ENCODE data around the gene THSD7A.

Gene THSD7A

GRCh38 chr7:11343818-11344413 lies 488.1 kb downstream of the THSD7A start:
- in situ Hi-C loops (cut with MboI; ENCODE audit: low sequenced_read_pairs, unreplicated experiment): no loop called here
- no peak for DNase-seq (ENCODE audit: low spot score)
- TF ChIP-seq CTCF (IDR thresholded peaks at IDR 0.05; ENCODE audit: borderline replicate concordance, control extremely low read depth, extremely low read depth, insufficient read depth, missing control alignments): peak; percentile 60

GRCh38 chr7:11343136-11343535 lies 488.9 kb downstream of the THSD7A start:
- no peak for TF ChIP-seq CTCF (IDR thresholded peaks at IDR 0.05; ENCODE audit: borderline replicate concordance, control extremely low read depth, extremely low read depth, insufficient read depth, missing control alignments)
- in situ Hi-C loops (cut with MboI; ENCODE audit: low sequenced_read_pairs, unreplicated experiment): no loop called here
- DNase-seq (ENCODE audit: low spot score): no peak

- no peak for DNase-seq (ENCODE audit: low spot score)
- in situ Hi-C loops (cut with MboI; ENCODE audit: low sequenced_read_pairs, unreplicated experiment): no loop called here
- peak; percentile 21 for TF ChIP-seq CTCF (IDR thresholded peaks at IDR 0.05; ENCODE audit: borderline replicate concordance, control extremely low read depth, extremely low read depth, insufficient read depth, missing control alignments)
These were observed 490.6 kb downstream of the THSD7A start for GRCh38 chr7:11341285-11341944.

GRCh38 chr7:11336432-11336831 lies 495.6 kb downstream of the THSD7A start:
- in situ Hi-C loops (cut with MboI; ENCODE audit: low sequenced_read_pairs, unreplicated experiment): no loop called here
- no peak for TF ChIP-seq CTCF (IDR thresholded peaks at IDR 0.05; ENCODE audit: borderline replicate concordance, control extremely low read depth, extremely low read depth, insufficient read depth, missing control alignments)
- no peak for DNase-seq (ENCODE audit: low spot score)

- no peak for DNase-seq (ENCODE audit: low spot score)
- in situ Hi-C loops (cut with MboI; ENCODE audit: low sequenced_read_pairs, unreplicated experiment): no loop called here
- TF ChIP-seq CTCF (IDR thresholded peaks at IDR 0.05; ENCODE audit: borderline replicate concordance, control extremely low read depth, extremely low read depth, insufficient read depth, missing control alignments): no peak
These were observed 496.1 kb downstream of the THSD7A start for GRCh38 chr7:11335947-11336346.

GRCh38 chr7:11332865-11333228 lies 499.2 kb downstream of the THSD7A start:
- TF ChIP-seq CTCF (IDR thresholded peaks at IDR 0.05; ENCODE audit: borderline replicate concordance, control extremely low read depth, extremely low read depth, insufficient read depth, missing control alignments): no peak
- in situ Hi-C loops (cut with MboI; ENCODE audit: low sequenced_read_pairs, unreplicated experiment): no loop called here
- DNase-seq (ENCODE audit: low spot score): no peak

Data from GM13976 (cell line).